Measurements from ENCODE around the gene FKBP15.

- TF ChIP-seq CTCF (IDR thresholded peaks at IDR 0.05; ENCODE audit: poor library complexity) (no peak), EZH2phosphoT487 (IDR thresholded peaks at IDR 0.05; ENCODE audit: low read depth, severe bottlenecking, unreplicated experiment) (no peak)
Observed at GRCh38 chr9:113139225-113139829, 81.8 kb downstream of the FKBP15 start.

Data from hepatocyte (in vitro differentiated cells).